ENCODE data around the gene OR7A5.
"Not testable (repeated sequence)": the region's sequence is repeated elsewhere in the genome, so short reads cannot be mapped to it uniquely, and the experiment has no call there.

OR7A5 gene

DNA sequence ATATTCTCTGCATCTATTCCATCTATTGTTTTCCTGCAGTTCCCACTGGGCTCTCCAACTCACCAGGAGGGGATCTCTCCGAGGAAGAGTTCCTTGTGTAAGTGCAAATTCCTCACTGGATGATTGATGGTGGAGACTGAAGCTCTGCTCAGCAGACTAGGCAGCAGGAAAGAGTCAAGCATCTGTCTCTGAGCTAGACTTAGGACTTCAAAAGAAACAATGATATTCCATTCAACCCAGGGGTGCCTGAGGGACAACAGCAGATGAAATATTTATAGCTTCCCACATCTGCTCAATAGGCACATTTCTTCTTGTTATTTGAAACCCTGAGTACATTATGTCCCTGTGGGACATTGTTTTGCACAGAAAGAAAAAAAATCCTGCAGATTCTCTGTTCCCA lies at the start of gene OR7A5, which contains the start of gene OR7C1:
TSS of gene OR7A5 (minus strand) at position 175 of the 400 bp plus-strand sequence. CDS start 6,944 bp downstream, outside the sequence.
TSS of gene OR7C1 (minus strand) at position 175 of the 400 bp plus-strand sequence. CDS start 35,049 bp downstream, outside the sequence.
- DNase-seq: no peak

GRCh38 chr19:14871619-14872230 lies 36.7 kb upstream of the OR7A5 start:
- no peak for DNase-seq

DNA sequence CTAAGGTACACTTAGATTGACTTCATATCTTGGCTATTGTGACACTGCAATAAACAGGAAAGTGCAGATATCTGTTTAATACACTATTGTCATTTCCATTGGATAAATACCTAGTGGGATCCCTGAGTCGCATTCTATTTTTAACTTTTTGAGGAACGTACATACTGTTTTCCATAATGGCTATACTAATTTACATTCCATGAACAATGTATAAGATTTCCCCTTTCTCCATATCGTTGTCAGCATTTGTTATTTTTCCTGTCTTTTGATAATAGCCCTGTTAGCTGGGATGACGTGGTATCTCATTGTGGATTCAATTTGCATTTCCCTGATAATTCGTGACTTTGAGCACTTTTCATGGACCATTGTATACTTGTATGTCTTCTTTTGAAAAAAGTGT lies 33.5 kb upstream of the OR7A5 start:
- no peak for DNase-seq

GRCh38 chr19:14848822-14849221 lies 13.8 kb upstream of the OR7A5 start, which contains the start of gene OR7A10:
TSS of gene OR7A10 (minus strand) at chr19:14848922. CDS start at chr19:14841877, 7,045 bp downstream.
- no peak for DNase-seq

- no peak for DNase-seq
Measured at GRCh38 chr19:14843578-14843977, 8.6 kb upstream of the OR7A5 start.

- DNase-seq: no peak
Measured at GRCh38 chr19:14843169-14843568, 8.2 kb upstream of the OR7A5 start.

- no peak for DNase-seq
Measured at GRCh38 chr19:14840206-14840605, 5.2 kb upstream of the OR7A5 start.

GRCh38 chr19:14837391-14837790 lies 2.4 kb upstream of the OR7A5 start:
- no peak for DNase-seq

GRCh38 chr19:14830702-14831101 lies 4.3 kb downstream of the OR7A5 start:
- no peak for DNase-seq

DNA sequence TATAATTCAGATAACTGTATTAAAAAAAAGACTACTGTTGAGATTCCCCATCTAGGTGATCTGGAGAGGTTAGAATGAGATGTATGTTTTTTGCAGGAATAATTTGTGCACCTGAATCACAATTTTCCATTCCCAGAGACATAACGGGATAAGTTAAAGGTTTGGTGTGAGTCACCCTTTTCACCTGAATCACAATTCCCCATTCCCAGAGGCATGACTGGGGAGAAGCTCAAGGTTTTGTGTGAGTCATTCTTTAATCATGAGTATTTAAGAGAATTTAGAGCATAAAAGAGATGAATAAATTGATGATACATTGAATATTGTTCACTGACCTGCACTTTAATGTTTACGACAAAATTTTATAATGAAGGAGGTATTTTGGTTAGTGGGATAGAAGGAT lies 9.0 kb downstream of the OR7A5 start:
- DNase-seq: no peak

DNA sequence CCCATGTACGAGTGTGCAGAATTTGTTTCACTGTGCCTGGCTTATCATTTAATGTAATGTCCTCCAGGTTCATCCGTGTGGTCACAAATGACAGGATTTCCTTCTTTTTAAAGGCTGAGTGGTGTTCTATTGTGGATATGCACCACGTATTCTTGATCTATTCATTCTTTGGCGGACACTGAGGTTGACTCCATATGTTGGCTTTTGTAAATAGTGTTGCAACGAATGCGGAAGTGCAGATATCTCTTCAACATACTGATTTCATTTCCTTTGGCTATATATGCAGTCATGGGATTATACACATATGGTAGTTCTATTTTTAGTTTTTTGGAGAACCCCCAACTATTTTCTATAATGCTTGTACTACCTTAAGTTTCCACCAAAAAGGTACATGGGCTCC lies 13.0 kb downstream of the OR7A5 start:
- DNase-seq: no peak

- no peak for DNase-seq
Measured at GRCh38 chr19:14818588-14818987, 16.4 kb downstream of the OR7A5 start.

- DNase-seq: no peak
Measured at GRCh38 chr19:14817052-14817451, 17.9 kb downstream of the OR7A5 start.

GRCh38 chr19:14814982-14815652 lies 19.9 kb downstream of the OR7A5 start:
- DNase-seq: no peak

DNA sequence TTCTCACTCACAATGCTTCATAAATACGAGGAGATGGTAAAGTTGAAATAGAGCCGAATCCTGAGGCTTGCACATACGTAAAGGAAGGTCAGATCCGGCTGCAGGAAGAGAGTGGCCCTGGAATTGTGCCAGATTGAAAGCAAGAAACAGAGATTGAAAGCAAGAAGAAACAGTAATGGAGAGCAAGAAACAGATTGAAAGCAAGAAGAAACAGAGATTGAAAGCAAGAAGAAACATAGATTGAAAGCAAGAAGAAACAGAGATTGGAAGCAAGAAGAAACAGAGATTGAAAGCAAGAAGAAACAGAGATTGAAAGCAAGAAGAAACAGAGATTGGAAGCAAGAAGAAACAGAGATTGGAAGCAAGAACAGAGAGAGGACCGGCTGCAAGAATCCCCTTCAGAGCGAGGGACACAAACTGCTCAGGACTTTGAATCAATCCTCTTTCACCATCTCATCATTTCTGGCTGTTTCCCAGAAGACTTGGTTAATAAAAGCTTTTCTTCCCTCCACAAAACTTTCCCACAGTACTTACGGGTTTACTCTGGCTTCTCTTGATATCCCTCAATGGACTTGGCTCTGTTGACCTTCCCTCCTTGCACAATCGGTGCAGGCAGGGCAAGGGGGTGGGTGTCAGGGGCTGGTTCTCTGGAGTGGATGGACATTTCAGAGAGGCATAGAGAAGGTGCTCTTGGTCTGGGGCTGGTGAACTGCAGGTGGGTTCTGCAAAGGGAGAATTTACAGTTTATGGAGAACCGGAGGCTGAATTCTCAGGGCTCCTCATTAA lies 25.5 kb downstream of the OR7A5 start:
- DNase-seq: no peak

DNA sequence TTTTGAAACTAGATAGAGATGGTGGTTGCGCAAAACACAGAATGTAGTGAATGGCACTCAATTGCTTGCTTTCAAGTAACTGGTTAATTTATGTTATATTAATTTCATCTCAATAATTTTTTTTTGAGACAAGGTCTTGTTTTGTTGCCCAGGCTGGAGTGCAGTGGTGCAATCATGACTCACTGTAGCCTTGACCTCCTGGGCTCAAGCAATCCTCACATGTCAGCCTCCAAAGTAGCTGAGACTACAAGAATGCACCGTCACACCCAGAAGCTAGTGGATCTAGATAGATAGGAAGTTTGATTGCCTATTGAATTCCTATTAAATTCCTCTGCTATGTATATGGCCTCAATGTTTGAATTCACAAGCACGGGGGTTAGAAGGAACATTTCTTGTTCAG lies 30.2 kb downstream of the OR7A5 start:
- DNase-seq: no peak

DNA sequence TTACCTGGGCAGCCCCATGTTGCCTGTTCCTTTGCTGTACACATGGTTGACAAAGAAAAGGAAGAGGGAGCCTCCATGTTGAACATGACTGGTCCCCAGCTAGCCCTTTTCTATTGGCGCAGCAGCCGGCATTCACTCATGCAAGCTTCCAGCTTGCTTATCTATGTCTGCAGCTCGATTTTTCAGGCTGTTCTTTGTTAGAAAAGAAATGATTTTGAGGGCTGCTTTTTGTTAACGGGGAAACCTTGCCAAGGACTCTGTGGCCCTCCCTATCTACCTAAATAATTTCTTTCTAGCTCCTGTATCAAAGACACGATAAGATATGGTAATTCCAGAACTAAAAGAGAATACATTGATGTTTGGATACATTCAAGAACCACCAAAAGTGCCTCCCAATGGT lies 36.2 kb downstream of the OR7A5 start:
- DNase-seq: no peak

- no peak for DNase-seq
Measured at GRCh38 chr19:14796021-14796420, 39.0 kb downstream of the OR7A5 start.

GRCh38 chr19:14795078-14795721 lies 39.8 kb downstream of the OR7A5 start:
- DNase-seq: no peak

- DNase-seq: not testable (repeated sequence)
Measured at GRCh38 chr19:14792250-14792649, 42.7 kb downstream of the OR7A5 start.

GRCh38 chr19:14786421-14786851 lies 48.5 kb downstream of the OR7A5 start:
- no peak for DNase-seq

DNA sequence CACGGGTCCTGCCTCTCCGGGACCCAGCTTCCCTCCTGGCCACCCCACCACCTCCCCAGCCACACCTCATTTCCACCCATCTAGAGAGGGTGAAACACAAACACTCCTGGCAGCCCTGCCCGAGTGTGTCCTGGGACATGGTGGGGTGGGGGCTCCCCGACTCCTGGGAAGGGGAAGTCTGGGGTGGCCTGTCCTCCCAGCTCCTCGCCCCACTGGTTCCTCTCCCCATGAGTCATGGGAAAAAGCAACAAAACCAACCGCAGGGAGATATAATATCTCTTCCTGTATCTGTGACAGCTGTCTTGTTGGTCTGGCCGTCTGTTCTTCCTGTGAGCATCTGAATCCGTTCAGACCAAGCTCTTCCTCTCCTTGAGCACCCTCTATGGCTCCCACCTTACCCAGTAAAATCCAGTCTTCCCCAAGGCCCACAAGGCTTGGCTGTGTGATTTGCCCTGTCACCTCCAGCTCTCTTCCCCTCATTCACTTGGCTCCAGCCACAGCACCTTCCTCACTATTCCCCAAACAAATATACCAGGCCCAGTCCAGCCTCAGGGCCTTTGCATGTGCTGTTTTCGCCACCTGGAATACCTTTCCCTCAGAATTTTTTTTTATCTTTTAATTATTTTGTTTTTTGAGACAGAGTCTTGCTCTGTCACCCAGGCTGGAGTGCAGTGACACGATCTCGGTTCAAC lies 49.7 kb downstream of the OR7A5 start:
- DNase-seq: not testable (repeated sequence)

DNA sequence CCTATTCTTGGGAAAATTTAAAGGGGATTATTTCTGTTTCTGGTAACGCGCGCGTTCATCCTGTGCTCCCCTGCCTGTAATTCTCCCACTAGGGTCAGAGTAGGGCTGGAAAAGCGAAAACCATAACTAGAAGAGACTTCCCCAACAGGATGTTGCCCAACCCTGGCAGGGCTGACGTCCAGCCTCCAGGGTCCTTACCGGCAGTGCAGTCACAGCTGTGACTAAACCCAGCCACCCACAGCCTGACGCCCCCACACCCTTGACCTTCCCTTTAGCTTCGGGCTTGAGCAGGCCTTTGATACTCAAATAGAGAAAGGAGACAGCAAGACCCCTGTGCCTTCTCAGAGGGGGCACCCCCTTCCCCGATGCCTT lies 50.3 kb downstream of the OR7A5 start:
- DNase-seq: not testable (repeated sequence)

All from COR-L47 (cell line).